Ovary (tissue), 3 donors: ENCODE measurements around the gene CXCL3.

Experiments
- CTCF ChIP-seq, 3 donors: fragments of 450-650 bp in 2 of 3; fragments of 200-600 bp in 1 of 3; IDR thresholded peaks; one replicate each; pipeline versions ENCODE4 v1.5.1 to v1.8.0; 2016 to 2022; ENCODE audit warnings: antibody characterized with exemption in 3 of 3, mild to moderate bottlenecking in 1 of 3
- POLR2A ChIP-seq: fragments of 450-650 bp; IDR thresholded peaks from one replicate; pipeline ENCODE4 v1.6.1; 2017; ENCODE audit warnings: antibody characterized with exemption, mild to moderate bottlenecking, moderate library complexity
- donor health status: DM: no; HTN: no; CAD: no.

- TF ChIP-seq POLR2A (no peak), CTCF (IDR thresholded peaks at IDR 0.05) (no peak)
Observed at GRCh38 chr4:74058048-74058651, 19.7 kb upstream of the CXCL3 start.
